Fibroblast of skin of back (primary cell): ENCODE data around the gene DNM1.

Source experiments
- DNase-seq: peaks from one replicate; pipeline ENCODE4 v3.0.0-alpha.2; 2013

The DNM1 gene

DNA sequence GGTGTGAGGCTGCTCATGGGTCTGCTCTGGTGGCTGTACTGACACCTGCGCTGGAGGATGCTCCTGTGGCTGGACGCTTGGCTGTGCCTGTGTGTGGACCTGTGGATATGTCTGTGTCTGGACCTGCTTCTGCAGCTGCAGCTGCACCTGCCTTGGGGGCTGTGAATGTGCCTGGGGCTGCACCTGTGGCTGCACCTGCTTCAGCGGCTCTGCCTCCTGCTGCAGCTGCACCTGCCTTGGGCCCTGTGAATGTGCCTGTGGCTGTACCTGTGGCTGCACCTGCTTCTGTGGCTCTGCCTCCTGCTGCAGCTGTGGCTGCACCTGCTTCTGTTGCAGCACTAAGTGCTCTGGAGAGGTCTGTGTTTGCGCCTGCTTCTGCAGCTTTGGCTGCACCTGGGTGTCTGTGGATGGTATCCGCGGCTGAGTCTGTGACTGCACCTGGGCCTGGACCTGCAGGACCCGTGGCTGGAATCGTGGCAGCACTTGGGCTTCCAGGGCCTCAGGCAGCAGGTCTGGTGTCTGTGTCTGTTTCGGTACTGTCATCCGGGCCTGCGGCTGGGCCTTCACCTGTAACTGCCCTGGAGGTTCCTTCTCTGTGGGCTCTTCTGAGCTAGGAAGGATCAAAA is 24.3 kb upstream of the DNM1 start:
- DNase-seq: no peak

- no peak for DNase-seq
Observed at GRCh38 chr9:128180001-128180400, 23.2 kb upstream of the DNM1 start.

DNA sequence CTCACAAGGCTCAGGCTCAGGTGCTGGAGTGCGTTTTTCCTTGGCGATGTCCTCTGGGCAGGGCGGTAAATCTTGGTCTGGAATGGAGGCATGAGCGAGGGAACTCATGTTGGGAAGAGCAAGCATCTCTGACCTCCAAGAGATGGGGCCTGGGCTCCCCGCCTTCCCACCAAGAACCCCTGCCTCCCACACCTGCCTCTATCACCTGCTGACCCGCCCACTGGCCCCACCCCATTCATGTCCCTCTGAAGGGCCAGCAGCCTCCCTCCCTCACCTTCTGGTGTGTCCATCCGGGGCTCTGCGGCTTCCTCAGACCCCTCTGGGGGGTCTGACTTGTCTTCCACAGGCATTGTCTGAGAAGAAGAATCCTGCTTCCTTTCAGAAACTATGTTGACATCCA is 22.7 kb upstream of the DNM1 start:
- DNase-seq: no peak

- peak; percentile 44 for DNase-seq
Observed at GRCh38 chr9:128181480-128181879, 21.7 kb upstream of the DNM1 start.

- DNase-seq: no peak
Observed at GRCh38 chr9:128182893-128183588, 20.1 kb upstream of the DNM1 start.

DNA sequence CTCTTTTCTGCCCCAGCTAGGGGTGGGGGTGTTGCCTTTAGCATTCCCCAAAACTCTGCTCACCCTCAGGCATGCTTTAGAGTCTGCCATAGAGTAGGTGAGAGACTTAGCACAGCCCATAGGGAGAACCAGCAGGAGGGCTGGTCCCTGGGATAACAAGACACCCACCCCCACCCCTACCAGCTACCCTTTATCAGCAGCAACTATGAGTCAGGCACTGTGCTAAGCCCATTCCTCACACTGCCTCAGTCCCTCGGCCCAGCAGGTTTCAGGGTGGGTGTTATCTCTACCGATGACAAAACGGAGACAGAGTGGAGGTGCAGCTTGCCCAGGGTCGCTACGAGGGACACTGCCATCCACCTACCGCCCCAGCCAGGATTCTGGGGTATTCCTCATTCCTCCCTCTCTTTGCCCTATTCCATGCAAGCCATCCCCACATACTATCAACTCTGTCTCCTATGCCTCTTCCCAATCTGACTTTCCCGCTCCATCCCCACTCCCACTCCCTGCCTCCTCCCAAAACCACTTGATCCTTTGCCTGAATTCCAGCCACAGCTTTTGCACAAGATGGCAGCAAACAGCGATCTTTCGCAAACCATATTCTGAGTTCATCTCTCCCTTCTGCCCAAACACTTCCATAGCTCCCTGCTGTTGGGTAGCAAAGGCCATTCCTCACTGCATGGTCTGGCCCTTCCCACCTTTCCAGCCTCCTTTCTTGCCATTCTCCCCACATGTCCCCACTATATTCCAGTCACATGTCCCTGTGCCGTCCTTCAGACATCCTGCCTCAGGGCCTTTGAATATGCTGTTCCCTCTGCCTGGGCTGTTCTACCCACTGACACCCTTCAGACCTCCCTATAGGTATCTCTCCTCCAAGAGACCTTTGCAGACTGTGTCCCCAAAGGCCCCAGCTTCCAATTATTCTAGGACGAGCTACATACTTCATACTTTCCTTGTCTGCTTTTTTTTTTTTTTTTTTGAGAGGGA is 16.9 kb upstream of the DNM1 start:
- DNase-seq: no peak

GRCh38 chr9:128187361-128187760 is 15.8 kb upstream of the DNM1 start:
- no peak for DNase-seq

DNA sequence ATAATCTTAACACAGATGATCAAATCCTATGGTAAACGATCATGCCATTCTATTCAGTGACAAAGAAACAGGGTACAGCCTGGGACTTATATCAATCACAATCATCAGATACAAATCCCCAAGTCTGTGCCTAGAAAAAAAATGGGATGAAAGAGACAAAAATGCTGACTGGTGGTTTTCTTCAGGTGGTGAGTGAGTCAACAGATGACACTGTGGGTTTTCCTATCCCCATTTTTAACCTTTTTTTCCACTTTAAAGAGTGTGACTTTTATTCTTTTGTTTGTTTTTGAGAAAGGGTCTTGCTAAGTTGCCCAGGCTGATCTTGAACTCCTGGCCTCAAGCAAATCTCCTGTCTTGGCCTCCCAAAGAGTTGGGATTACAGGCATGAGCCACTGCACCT is 15.0 kb upstream of the DNM1 start:
- no peak for DNase-seq

GRCh38 chr9:128190013-128190412 is 13.2 kb upstream of the DNM1 start:
- DNase-seq: no peak

DNA sequence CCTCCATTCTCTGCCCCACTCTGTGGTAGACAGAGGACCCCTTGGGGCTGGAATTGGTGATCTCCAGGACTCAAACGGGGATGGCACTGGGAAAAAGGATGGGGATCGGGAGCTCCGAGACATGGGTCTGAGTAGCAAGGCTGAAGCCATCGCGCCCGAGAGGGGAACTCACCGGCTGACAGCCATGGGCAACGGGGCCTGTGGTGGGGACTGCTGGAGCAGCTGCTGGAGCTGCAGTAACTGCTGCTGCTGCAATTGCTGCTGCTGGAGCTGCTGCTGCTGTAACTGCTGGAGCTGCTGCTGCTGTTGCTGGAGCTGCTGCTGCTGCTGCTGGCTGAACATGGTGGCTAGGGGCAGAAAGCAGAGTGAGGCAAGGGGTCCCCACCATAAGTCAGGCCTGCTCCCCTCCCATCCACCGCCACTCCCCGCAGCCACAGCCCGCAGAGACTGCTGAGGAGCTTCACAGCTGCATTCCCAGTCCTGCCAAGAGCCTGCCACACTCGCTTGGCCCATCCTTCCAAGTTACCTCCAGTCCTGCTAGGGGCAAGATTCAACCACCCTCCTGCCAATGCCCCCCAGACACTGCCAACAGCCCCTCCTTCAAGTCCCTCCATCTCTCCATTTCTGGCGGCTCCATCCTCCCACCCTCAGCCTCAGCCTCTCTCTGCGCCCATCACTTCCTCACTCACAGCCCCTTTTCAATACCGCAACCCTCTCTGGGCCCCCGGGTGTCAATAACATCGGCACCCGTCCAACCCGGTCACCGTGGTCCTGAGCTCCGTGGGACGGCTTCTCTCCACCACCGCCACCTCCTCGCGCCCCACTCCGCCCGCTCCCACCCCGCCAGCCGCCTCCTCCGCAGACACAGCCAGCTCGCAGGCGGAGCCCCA is 12.4 kb upstream of the DNM1 start:
- DNase-seq: no peak

DNA sequence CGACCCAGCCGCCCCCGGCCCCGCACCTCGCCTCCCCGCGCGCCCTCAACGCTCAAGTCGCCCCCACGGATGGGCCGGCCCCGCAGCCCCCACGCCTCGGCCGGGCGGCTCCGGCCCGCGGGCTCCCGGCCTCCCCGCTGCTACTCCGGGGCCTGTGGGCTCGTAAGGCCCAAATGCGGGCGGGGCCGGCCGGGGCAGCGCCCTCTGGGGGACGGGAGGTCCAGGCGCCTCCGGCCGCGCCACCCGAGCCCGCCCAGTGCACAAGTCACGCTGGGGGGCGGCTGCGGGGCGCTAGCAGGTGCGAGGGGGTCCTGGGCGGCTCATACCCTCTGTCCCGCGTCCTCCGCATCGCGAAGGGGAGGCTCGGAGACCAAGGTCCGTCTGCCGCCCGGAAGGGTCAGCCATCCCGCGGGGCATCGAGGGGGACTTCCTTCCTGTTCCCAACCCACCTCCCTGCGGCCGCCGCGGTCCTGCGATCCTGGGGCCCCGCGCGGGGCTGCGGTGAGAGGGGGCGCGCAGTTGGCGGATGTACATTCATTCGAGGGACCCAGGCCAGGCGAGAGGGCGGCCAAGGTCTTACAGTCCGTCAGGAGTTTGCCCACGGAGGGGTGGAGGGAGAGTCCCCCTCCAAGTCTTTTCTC is 11.7 kb upstream of the DNM1 start, which contains the start of gene CIZ1:
Gene CIZ1 (minus strand): TSS at position 167 of the 641 bp plus-strand sequence. CDS start 715 bp downstream, outside the sequence.
- peak; percentile 78 for DNase-seq

GRCh38 chr9:128192601-128193371 is 10.4 kb upstream of the DNM1 start:
- DNase-seq: peak; percentile 88

- no peak for DNase-seq
Observed at GRCh38 chr9:128193469-128194096, 9.6 kb upstream of the DNM1 start.

- DNase-seq: no peak
Observed at GRCh38 chr9:128201441-128202369, 1.5 kb upstream of the DNM1 start.

DNA sequence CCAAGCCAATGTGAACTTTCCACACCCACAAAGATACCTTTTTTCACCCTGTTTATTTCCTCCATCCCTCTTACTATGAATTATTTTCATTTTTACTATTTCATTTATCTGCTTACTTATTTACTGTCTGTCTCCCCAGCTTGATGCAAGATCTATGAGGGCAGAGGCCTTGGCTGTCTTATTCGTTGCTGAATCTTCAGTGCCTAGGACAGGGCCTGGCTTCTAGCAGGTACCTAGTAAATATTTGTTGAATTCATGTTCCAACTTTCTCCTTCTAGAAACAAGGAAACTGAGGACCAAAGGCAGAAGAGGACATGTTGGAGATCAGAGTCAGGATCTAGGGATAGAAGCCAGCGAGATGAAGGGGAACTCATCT is 543 bp upstream of the DNM1 start:
- no peak for DNase-seq

DNA sequence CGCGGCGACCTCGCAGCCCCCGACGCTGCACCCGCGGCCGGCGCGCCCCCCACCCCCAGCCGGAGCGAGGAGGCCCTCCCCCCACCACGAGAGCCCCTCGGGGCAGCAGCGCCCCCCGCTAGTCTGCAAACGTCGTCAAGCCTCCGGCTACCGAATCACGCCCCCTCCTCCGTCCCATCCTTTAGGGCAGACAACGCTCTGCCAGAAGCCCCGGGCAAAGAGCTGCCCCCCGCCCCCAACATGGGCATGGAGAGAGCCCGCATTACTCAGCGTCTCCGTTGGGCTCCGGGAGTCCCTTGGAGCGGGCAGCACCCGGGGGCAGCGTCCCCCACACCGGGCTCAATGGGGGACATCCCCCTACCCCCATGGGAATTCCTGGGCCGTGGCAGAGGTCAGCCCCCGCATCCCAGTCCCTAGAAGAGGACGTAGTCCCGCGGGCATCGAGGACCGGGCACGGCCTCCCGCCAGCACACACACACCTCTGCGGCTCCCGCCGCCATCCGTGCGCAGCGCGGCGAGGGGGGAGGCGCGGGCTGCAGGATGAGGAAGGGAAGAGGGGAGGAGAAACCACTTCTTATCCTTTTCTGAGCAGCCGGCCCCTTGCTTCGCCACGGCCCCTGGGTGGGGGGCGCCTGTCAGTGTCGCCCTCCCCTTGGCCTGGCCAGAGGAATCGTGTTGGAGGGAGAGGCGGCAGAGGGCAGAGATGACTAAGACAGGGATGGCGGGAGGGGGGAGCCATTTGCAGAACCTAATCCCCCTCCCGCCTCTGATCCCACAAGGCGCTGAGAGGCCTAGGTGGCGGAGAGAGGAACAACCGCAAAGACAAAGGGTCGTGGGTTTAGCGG is 750 bp downstream of the DNM1 start:
- DNase-seq: peak; percentile 60

DNA sequence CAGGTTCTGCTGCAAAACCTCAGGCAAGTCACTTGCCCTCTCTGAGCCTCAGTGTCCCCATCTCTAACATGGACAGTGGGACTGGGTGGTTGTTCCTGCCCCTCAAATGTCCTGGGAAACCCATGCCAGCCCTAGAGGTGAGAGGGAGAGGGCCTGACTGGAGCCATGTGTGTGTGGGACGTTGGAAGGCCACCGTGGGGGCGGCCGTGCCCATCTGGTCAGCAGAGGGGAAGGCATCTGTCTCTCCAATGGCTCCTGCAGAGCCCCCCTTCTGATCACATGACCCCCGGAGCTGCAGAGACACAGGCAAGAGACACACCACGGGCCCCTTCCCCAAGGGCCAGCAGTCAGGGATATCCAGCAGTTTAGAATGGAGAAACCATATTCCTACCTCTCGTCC is 1.7 kb downstream of the DNM1 start:
- DNase-seq: no peak

DNA sequence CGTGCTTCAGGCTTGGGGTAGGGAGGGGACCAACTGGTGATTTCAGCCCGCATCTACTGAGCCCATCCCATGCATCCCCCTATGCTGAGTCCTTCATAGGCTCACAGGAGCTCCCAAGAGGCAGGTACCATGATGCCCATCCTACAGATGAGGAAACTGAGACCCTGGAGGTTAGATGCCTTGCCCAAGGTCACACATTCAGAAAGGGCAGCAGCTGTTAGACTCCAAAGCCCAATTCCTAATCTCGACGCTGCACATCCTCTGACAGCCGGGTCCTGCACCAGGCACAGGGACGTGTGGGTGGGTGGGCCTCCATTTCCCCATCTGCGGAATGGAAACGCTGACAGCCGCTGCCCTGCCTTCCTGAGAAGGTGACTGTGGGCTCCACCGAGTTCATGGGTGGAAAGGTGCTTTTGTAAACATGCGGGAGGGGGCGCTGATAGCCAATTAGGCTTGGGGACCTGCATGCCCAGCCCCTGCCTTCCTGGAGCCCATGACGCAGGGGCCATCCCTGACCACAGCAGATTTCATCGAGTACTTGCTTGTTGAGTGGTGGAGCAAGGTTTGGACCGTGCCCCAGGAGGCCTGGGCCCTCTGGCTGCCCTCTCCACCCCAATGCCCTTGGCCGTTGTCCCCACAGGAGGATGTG is 2.2 kb downstream of the DNM1 start:
- no peak for DNase-seq
